Vagina (tissue), 2 donors: ENCODE results near the gene TMEM245. TPM values are rescaled to one million over a fixed set of nuclear protein-coding genes. Genes with fewer than 3 reads are reported as not detected.

Experiments
- DNase-seq, 2 donors: peaks; one replicate each; pipeline ENCODE4 v3.0.0-alpha.2; 2017; ENCODE audit errors: extremely low spot score in 2 of 2
- H3K27ac ChIP-seq: fragments of 200-600 bp; sonication (generic); one replicate; pipeline ENCODE4 v1.5.1; 2019
- H3K27me3 ChIP-seq: fragments of 200-600 bp; sonication (generic); one replicate; pipeline ENCODE4 v1.5.1; 2019
- H3K36me3 ChIP-seq, 2 donors: fragments of 200-600 bp; sonication (generic); one replicate each; pipeline ENCODE4 v1.5.1; 2017 to 2019
- H3K4me1 ChIP-seq: fragments of 200-600 bp; sonication (generic); one replicate; pipeline ENCODE4 v1.5.1; 2019
- H3K4me3 ChIP-seq, 2 donors: fragments of 200-600 bp; sonication (generic); 1 replicate in 1 of 2; 2 replicates in 1 of 2; pipeline ENCODE4 v1.5.1; 2016 to 2019
- H3K9me3 ChIP-seq: fragments of 200-600 bp; sonication (generic); one replicate; pipeline ENCODE4 v1.5.1; 2019
- POLR2A ChIP-seq, 2 donors: fragments of 450-650 bp; IDR thresholded peaks; one replicate each; pipeline ENCODE4 v1.6.1; 2017; ENCODE audit warnings: antibody characterized with exemption in 2 of 2, mild to moderate bottlenecking in 2 of 2, moderate library complexity in 2 of 2
- POLR2AphosphoS5 ChIP-seq, 2 donors: sonication (generic); formaldehyde crosslinking; IDR thresholded peaks; one replicate each; pipeline ENCODE4 v1.9.0; 2017; ENCODE audit warnings: antibody characterized with exemption in 2 of 2, mild to moderate bottlenecking in 2 of 2, low read depth in 1 of 2; ENCODE audit not compliant: insufficient read depth in 1 of 2
- intact Hi-C: fragments of 100-400 bp; cut with DNase I; formaldehyde crosslinking; loops from one replicate; pipeline ENCODE4 v1.15.1; 2023
- total RNA-seq: library from RNA; depleted of rRNA; stranded (reverse); fragments of >200 nt; gene quantifications from one replicate; pipeline ENCODE4 v1.2.3, GENCODE V29; 2016
- TF ChIP-seq, protein P1 (sequence below), 3 experiments: fragments of 450-650 bp in 2 of 3; fragments of 200-600 bp in 1 of 3; sonication (generic) in 1 of 3; IDR thresholded peaks; one replicate each; pipeline ENCODE4 v1.5.1; 2017 to 2019; ENCODE audit warnings: antibody characterized with exemption in 3 of 3, mild to moderate bottlenecking in 2 of 3, moderate library complexity in 2 of 3

Gene TMEM245
- total RNA-seq, 1 donor from 2014 or later, result 47.4 TPM

DNA sequence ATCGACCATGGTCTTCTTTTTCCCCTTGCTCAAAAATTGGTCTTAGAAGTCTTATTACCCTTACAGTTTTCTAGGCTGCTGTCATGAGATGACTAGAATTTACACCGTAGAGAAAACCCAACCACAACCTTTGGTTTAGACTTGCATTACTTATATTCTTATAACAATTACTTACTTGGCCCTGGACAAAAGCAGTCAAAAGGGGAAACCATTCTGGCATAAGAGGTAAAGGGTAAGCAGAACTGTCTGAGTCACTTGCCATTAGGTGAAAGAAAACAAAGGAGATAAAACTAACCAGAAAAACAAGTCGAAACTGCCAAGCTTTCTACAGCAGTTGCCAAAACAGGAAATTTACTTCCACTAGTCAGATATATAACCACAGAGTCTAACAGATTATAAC, 17.9 kb downstream of the TMEM245 start:
- intact Hi-C loops, result no loop called here
- no peak overlapping the region for H3K4me3 ChIP-seq
- TF ChIP-seq POLR2AphosphoS5 (IDR thresholded peaks at IDR 0.05; ENCODE audit: insufficient read depth in 1 of 2, low read depth in 1 of 2) (peak in 1 of 2 donors; percentile 83), POLR2A (IDR thresholded peaks at IDR 0.05) (no peak)
- TF ChIP-seq, protein P1, sequence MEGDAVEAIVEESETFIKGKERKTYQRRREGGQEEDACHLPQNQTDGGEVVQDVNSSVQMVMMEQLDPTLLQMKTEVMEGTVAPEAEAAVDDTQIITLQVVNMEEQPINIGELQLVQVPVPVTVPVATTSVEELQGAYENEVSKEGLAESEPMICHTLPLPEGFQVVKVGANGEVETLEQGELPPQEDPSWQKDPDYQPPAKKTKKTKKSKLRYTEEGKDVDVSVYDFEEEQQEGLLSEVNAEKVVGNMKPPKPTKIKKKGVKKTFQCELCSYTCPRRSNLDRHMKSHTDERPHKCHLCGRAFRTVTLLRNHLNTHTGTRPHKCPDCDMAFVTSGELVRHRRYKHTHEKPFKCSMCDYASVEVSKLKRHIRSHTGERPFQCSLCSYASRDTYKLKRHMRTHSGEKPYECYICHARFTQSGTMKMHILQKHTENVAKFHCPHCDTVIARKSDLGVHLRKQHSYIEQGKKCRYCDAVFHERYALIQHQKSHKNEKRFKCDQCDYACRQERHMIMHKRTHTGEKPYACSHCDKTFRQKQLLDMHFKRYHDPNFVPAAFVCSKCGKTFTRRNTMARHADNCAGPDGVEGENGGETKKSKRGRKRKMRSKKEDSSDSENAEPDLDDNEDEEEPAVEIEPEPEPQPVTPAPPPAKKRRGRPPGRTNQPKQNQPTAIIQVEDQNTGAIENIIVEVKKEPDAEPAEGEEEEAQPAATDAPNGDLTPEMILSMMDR (IDR thresholded peaks at IDR 0.05), result no peak

DNA sequence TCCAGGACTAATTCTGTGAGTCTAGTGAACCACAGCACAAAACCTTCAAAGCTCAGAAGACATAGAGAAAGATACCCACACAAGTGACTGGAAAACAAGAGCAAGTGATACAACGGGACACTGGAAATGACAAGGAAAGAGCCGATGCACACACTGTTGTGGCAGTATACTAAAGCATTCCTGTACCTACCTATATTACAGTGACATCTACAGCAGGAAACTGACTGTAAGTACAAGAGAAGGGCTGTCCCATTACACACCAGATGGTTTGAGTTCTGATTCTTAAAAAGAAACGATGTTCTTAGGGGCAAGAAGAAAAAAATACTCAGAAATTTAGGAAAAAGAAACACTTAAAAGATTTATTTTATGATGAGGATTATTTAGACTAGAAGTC, 18.5 kb downstream of the TMEM245 start:
- peaks cover 61% of the 10 kb centered on the region for H3K4me1 ChIP-seq
- TF ChIP-seq POLR2AphosphoS5 (IDR thresholded peaks at IDR 0.05; ENCODE audit: insufficient read depth in 1 of 2, low read depth in 1 of 2) (no peak), POLR2A (IDR thresholded peaks at IDR 0.05) (no peak)
- TF ChIP-seq, protein P1 (IDR thresholded peaks at IDR 0.05), result no peak
- H3K36me3 ChIP-seq, result peaks cover 0 to 17% of the 10 kb centered on the region in 2 donors
- peak overlapping the region; percentile 13 for H3K27ac ChIP-seq
- H3K27me3 ChIP-seq, result no peaks in the 10 kb centered on the region
- no peak for DNase-seq
- H3K9me3 ChIP-seq, result no peaks in the 10 kb centered on the region
- no peak overlapping the region for H3K4me3 ChIP-seq
- intact Hi-C loops, result no loop called here

More for the DNA sequence above, 17.9 kb downstream of the TMEM245 start:
- peaks cover 66% of the 10 kb centered on the region for H3K4me1 ChIP-seq
- peak overlapping the region; percentile 13 for H3K27ac ChIP-seq
- H3K27me3 ChIP-seq, result no peaks in the 10 kb centered on the region
- no peaks in the 10 kb centered on the region for H3K9me3 ChIP-seq
- DNase-seq, result no peak
- peaks cover 0 to 17% of the 10 kb centered on the region in 2 donors for H3K36me3 ChIP-seq

DNA sequence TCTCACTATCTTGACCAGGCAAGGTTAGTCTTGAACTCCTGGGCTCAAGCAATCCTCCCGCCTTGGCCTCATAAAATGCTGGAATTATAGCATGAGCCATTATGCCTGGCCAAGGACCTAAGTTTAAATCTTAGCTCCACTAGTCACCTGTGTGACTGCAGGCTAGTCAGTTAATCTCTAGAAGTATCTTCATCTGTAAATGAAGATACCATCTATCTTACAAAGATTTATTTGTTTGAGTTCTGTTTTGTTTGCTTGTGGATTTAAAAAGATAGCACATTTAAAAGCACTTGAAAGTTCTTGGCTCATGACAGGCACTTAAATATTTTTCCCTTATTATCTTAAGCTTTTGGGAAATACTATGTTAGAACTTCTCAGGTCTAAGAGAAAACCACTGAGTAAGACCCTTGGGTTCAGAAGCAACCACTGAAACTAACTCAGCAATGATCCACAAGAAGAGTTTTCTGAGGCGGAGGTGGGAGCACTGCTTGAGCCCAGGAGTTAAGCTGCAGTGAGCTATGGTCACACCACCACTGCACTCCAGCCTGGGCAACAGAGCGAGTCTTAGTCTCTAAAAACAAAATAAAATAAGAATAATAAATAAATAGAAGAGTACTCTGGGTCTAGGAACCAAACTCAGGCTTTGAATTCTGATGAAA, 19.1 kb downstream of the TMEM245 start:
- TF ChIP-seq, protein P1 (IDR thresholded peaks at IDR 0.05), result no peak
- TF ChIP-seq POLR2A (IDR thresholded peaks at IDR 0.05), result no peak
- no peak for TF ChIP-seq POLR2AphosphoS5 (IDR thresholded peaks at IDR 0.05; ENCODE audit: insufficient read depth in 1 of 2, low read depth in 1 of 2)
- H3K36me3 ChIP-seq, result peaks cover 0 to 14% of the 10 kb centered on the region in 2 donors
- DNase-seq, result no peak
- H3K9me3 ChIP-seq, result no peaks in the 10 kb centered on the region
- H3K27ac ChIP-seq, result peak overlapping the region; percentile 13
- intact Hi-C loops, result no loop called here
- H3K4me1 ChIP-seq, result peaks cover 61% of the 10 kb centered on the region
- H3K4me3 ChIP-seq, result no peak overlapping the region
- H3K27me3 ChIP-seq, result no peaks in the 10 kb centered on the region

DNA sequence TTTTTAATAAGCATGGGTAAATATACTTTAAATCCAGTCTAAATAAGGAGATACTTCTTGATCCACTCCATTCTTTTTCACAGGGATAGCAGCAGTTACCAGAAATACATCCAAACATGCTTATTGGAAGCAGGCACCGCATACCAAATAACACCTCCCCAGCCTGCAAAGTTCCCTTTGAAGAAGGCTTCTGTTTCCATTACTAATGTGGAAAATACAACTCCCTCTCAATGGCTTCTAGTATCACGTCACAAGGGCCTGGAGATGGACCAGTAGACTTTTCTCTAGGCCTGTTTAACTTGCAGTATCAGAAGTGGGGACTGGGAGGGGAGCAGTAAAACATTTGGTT, 20.8 kb downstream of the TMEM245 start:
- TF ChIP-seq POLR2A (IDR thresholded peaks at IDR 0.05), result no peak
- TF ChIP-seq, protein P1 (IDR thresholded peaks at IDR 0.05), result no peak
- TF ChIP-seq POLR2AphosphoS5 (IDR thresholded peaks at IDR 0.05; ENCODE audit: insufficient read depth in 1 of 2, low read depth in 1 of 2), result no peak
- intact Hi-C loops, result no loop called here
- Histone ChIP-seq H3K27me3 (no peaks in the 10 kb centered on the region), H3K4me3 (no peak overlapping the region), H3K4me1 (peaks cover 61% of the 10 kb centered on the region), H3K9me3 (no peaks in the 10 kb centered on the region), H3K27ac (peak overlapping the region; percentile 60), H3K36me3 (peaks cover 0 to 10% of the 10 kb centered on the region in 2 donors)
- no peak for DNase-seq

DNA sequence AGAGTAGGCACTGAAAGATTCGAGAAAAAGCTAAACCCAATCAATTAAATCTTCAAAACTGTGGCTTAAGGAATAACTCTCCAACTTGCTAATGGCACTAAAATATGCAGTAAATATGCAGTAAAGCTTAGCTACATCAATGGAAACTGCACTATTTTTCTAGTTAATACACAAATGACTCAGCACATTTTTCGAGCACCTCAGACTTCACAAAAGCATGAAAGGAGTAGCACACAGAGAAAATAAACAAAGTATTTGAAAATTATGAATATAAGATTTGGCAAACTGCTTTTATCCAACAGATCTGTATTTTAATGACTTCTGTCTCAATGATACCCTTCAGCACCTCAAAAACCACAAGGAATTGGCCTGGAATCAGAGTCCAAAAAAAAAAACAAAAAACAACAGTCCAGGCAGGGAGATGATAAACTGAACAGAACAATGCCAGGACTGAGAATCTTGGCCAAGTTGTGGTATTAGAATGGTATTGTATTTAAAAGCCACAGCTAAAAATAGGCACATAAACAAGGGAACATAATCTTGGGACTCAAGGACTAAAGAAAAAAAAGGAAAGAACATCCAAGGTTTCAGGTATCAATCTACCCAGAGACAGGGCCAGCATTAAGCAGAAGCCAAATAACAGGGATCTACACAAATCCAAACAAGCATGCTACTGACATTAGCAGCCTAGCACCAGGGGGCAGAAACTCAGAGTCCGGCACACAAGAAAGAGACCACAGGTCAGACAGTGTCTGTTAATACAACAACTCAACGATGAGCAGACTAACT, 21.4 kb downstream of the TMEM245 start:
- DNase-seq, result no peak
- TF ChIP-seq POLR2AphosphoS5 (IDR thresholded peaks at IDR 0.05; ENCODE audit: insufficient read depth in 1 of 2, low read depth in 1 of 2), result peak in 1 of 2 donors; percentile 29
- TF ChIP-seq, protein P1 (IDR thresholded peaks at IDR 0.05), result no peak
- no peaks in the 10 kb centered on the region for H3K27me3 ChIP-seq
- H3K27ac ChIP-seq, result peak overlapping the region; percentile 60
- peaks cover 0 to 10% of the 10 kb centered on the region in 2 donors for H3K36me3 ChIP-seq
- intact Hi-C loops, result no loop called here
- H3K4me1 ChIP-seq, result peaks cover 61% of the 10 kb centered on the region
- H3K4me3 ChIP-seq, result no peak overlapping the region
- no peaks in the 10 kb centered on the region for H3K9me3 ChIP-seq
